Ovary (tissue), 3 donors: ENCODE results near the gene CTNNBL1.

Experiments used
- EP300 ChIP-seq: sonication (generic); formaldehyde crosslinking; IDR thresholded peaks from one replicate; pipeline ENCODE4 v1.6.1; 2017; ENCODE audit warnings: antibody characterized with exemption
- POLR2A ChIP-seq: fragments of 450-650 bp; IDR thresholded peaks from one replicate; pipeline ENCODE4 v1.6.1; 2017; ENCODE audit warnings: antibody characterized with exemption, mild to moderate bottlenecking, moderate library complexity
- TF ChIP-seq, protein P1 (sequence below), 3 donors: fragments of 450-650 bp in 2 of 3; fragments of 200-600 bp in 1 of 3; IDR thresholded peaks; one replicate each; pipeline versions ENCODE4 v1.5.1 to v1.8.0; 2016 to 2022; ENCODE audit warnings: antibody characterized with exemption in 3 of 3, mild to moderate bottlenecking in 1 of 3
- donor health status: DM: no; HTN: no; CAD: no.

DNA sequence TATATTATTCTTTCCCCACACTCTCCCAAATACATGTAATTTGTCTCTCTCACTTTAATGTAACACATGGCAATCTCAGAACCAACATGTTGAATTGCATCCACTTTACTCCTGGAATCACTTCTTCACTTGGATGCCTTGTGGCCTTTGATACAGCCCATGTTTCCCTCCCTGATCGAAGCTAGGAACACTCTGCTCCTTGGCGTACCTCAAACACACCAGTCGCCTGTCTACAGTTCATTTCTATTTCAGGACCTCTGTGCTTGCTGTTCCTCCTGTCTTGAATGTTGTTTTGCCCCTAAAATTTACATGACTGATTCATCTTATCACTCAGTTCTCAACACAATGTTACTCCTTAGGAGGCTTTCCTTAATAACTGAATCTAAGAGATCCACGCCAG lies 106.8 kb downstream of the CTNNBL1 start:
- TF ChIP-seq, protein P1, sequence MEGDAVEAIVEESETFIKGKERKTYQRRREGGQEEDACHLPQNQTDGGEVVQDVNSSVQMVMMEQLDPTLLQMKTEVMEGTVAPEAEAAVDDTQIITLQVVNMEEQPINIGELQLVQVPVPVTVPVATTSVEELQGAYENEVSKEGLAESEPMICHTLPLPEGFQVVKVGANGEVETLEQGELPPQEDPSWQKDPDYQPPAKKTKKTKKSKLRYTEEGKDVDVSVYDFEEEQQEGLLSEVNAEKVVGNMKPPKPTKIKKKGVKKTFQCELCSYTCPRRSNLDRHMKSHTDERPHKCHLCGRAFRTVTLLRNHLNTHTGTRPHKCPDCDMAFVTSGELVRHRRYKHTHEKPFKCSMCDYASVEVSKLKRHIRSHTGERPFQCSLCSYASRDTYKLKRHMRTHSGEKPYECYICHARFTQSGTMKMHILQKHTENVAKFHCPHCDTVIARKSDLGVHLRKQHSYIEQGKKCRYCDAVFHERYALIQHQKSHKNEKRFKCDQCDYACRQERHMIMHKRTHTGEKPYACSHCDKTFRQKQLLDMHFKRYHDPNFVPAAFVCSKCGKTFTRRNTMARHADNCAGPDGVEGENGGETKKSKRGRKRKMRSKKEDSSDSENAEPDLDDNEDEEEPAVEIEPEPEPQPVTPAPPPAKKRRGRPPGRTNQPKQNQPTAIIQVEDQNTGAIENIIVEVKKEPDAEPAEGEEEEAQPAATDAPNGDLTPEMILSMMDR (IDR thresholded peaks at IDR 0.05): no peak
- no peak for TF ChIP-seq POLR2A
- no peak for TF ChIP-seq EP300
